Stimulated activated CD4-positive, alpha-beta T cell treated with anti-CD3 and anti-CD28 coated beads, Interleukin-4, amount 100 ng/mL, for 24 hours (primary cell): Measurements from ENCODE around the gene WBP2.
A peak's percentile ranks its signal among the peaks of the same experiment; 100 is the strongest.

Experiments
- DNase-seq: peaks from one replicate; pipeline ENCODE4 v3.0.0-alpha.2; 2020

Gene WBP2

GRCh38 chr17:75843577-75844529 lies 11.3 kb downstream of the WBP2 start, which contains the start of gene UNC13D:
Gene UNC13D (minus strand): TSS chr17:75844404. CDS start chr17:75844337, 67 bp downstream.
- DNase-seq: peak; percentile 62

- DNase-seq: peak; percentile 30
Observed at GRCh38 chr17:75842963-75843576, 12.1 kb downstream of the WBP2 start.

- no peak for DNase-seq
Observed at GRCh38 chr17:75842411-75842810, 12.7 kb downstream of the WBP2 start.

GRCh38 chr17:75840799-75841164 lies 14.4 kb downstream of the WBP2 start:
- no peak for DNase-seq

GRCh38 chr17:75839942-75840798 lies 15.0 kb downstream of the WBP2 start:
- no peak for DNase-seq

GRCh38 chr17:75838410-75838809 lies 16.7 kb downstream of the WBP2 start:
- DNase-seq: no peak

GRCh38 chr17:75837899-75838298 lies 17.2 kb downstream of the WBP2 start:
- DNase-seq: no peak

- DNase-seq: no peak
Observed at GRCh38 chr17:75836605-75837004, 18.5 kb downstream of the WBP2 start.

- DNase-seq: no peak
Observed at GRCh38 chr17:75835654-75835987, 19.5 kb downstream of the WBP2 start.

GRCh38 chr17:75834928-75835653 lies 20.0 kb downstream of the WBP2 start:
- no peak for DNase-seq

- DNase-seq: no peak
Observed at GRCh38 chr17:75834279-75834920, 20.7 kb downstream of the WBP2 start.

GRCh38 chr17:75832652-75833400 lies 22.3 kb downstream of the WBP2 start:
- DNase-seq: no peak

- DNase-seq: peak; percentile 53
Observed at GRCh38 chr17:75832164-75832651, 22.9 kb downstream of the WBP2 start.

GRCh38 chr17:75831032-75831571 lies 24.0 kb downstream of the WBP2 start:
- no peak for DNase-seq

- DNase-seq: peak; percentile 40
Observed at GRCh38 chr17:75830164-75831031, 24.7 kb downstream of the WBP2 start.

- DNase-seq: no peak
Observed at GRCh38 chr17:75829747-75830146, 25.4 kb downstream of the WBP2 start.

GRCh38 chr17:75828741-75829140 lies 26.4 kb downstream of the WBP2 start:
- no peak for DNase-seq

GRCh38 chr17:75828076-75828400 lies 27.1 kb downstream of the WBP2 start:
- DNase-seq: no peak

GRCh38 chr17:75827308-75828075 lies 27.6 kb downstream of the WBP2 start:
- peak; percentile 65 for DNase-seq
